ENCODE results near the gene WNT5A. TPM values are rescaled to one million over a fixed set of nuclear protein-coding genes. Genes with fewer than 3 reads are reported as not detected.

Gene WNT5A
- total and polyA plus RNA-seq, 9 of the 15 experiments (the other 6 are each of a cell fraction or from before 2014, with no cell fraction given), result 0.11 TPM; not detected in 8

DNA sequence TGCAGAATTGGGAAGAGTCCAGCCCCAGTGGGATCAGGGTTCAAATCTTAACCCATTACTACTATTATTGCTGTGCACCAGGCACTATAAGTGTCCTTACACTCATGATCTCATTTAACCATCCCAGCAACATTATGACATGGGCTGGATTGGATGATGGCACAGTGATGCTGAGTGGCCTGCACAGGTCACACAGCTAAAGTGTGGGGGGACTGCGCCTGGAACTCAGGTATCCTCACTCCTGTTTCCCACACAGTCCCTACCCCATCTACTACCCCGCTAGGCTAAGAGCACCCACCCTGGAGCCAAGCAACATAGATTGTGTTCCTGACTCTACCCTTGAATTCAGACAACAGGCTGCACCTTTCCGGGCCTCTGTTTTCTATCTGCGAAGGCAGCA lies 16.0 kb downstream of the WNT5A start:
- no peak overlapping the region for H3K4me3 ChIP-seq
- intact Hi-C loops (cut with micrococcal nuclease), result no loop called here
- H3K9me1 ChIP-seq (ENCODE audit: control insufficient read depth, insufficient read depth, low read length), result no peaks in the 10 kb centered on the region
- no peaks in the 10 kb centered on the region for H3K36me3 ChIP-seq (ENCODE audit: control insufficient read depth, insufficient read depth, low read length)
- WGBS (ENCODE audit: insufficient coverage, low coverage, missing lambda C conversion rate), result 0% methylated on average over 3 of the region's 4 CpGs
- no TSS peak for BruUV-seq (replicated peaks)
- H3K4me2 ChIP-seq (ENCODE audit: insufficient read depth, low read length), result no peak overlapping the region
- no peak for FAIRE-seq
- no peak for DNase-seq (ENCODE audit: extremely low read depth in 1 of 4, low spot score in 3 of 4)
- no peak overlapping the region for H3K9ac ChIP-seq (ENCODE audit: insufficient read depth in 1 of 2, low read depth in 2 of 2, low read length in 2 of 2)
- ChIA-PET POLR2A (no interaction called here), CTCF (ENCODE audit: low intra/inter-chr PET ratio) (no interaction called here)
- H4K20me1 ChIP-seq (replicated peaks; ENCODE audit: control insufficient read depth, insufficient read depth, low read length), result no peaks in the 10 kb centered on the region
- peaks cover 2 to 15% of the 10 kb centered on the region in 2 experiments; a peak in 2 of 5 replicates for H3K27me3 ChIP-seq (ENCODE audit: control insufficient read depth in 2 of 2, insufficient read depth in 2 of 2, low read length in 2 of 2)
- H3K27ac ChIP-seq (ENCODE audit: extremely low read depth, low read depth, low read length), result no peak overlapping the region
- H3K4me1 ChIP-seq (replicated peaks in 1 of 2; ENCODE audit: control insufficient read depth in 2 of 2, insufficient read depth in 2 of 2, low read length in 2 of 2), result peaks cover 0 to 4% of the 10 kb centered on the region in 2 experiments; a peak in 2 of 5 replicates
- no peaks in the 10 kb centered on the region for H3K79me2 ChIP-seq (ENCODE audit: control insufficient read depth, insufficient read depth, low read length)
- in situ Hi-C loops (cut with MboI), result no loop called here
- ATAC-seq, result no peak
- H3K9me3 ChIP-seq (replicated peaks; ENCODE audit: control insufficient read depth, insufficient read depth, low read depth, low read length), result no peaks in the 10 kb centered on the region
- TF ChIP-seq BRCA1 (IDR thresholded peaks at IDR 0.05) (no peak), BRCA1 (CRISPR knock-in tag; IDR thresholded peaks at IDR 0.05) (no peak), IFI16 (CRISPR knock-in tag; IDR thresholded peaks at IDR 0.05) (no peak), SMC3 (conservative IDR thresholded peaks at IDR 0.05; ENCODE audit: insufficient read depth, low read depth, low read length) (no peak), PRMT5 (CRISPR knock-in tag; IDR thresholded peaks at IDR 0.05) (no peak), ZNF655 (CRISPR knock-in tag; IDR thresholded peaks at IDR 0.05) (no peak), TRIM24 (IDR thresholded peaks at IDR 0.05) (no peak), HMGN3 (IDR thresholded peaks at IDR 0.05; ENCODE audit: borderline replicate concordance, extremely low read depth, insufficient read length, low read depth, low read length) (no peak), ZNF589 (CRISPR knock-in tag; IDR thresholded peaks at IDR 0.05; ENCODE audit: low read depth) (no peak), CHD2 (IDR thresholded peaks at IDR 0.05; ENCODE audit: low read depth, low read length) (no peak), BCOR (IDR thresholded peaks at IDR 0.05) (no peak)
- TF ChIP-seq, protein P1, sequence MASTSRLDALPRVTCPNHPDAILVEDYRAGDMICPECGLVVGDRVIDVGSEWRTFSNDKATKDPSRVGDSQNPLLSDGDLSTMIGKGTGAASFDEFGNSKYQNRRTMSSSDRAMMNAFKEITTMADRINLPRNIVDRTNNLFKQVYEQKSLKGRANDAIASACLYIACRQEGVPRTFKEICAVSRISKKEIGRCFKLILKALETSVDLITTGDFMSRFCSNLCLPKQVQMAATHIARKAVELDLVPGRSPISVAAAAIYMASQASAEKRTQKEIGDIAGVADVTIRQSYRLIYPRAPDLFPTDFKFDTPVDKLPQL (IDR thresholded peaks at IDR 0.05; ENCODE audit: extremely low read depth, insufficient read length), result no peak
- TF ChIP-seq, protein P2, sequence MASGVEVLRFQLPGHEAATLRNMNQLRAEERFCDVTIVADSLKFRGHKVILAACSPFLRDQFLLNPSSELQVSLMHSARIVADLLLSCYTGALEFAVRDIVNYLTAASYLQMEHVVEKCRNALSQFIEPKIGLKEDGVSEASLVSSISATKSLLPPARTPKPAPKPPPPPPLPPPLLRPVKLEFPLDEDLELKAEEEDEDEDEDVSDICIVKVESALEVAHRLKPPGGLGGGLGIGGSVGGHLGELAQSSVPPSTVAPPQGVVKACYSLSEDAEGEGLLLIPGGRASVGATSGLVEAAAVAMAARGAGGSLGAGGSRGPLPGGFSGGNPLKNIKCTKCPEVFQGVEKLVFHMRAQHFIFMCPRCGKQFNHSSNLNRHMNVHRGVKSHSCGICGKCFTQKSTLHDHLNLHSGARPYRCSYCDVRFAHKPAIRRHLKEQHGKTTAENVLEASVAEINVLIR (CRISPR knock-in tag; IDR thresholded peaks at IDR 0.05), result no peak
- no peak overlapping the region for H2AFZ ChIP-seq (ENCODE audit: low read depth, low read length)

All from K562 (cell line).